ENCODE measurements around the gene PAQR6.

The PAQR6 gene

GRCh38 chr1:156247460-156248322 is at the start of gene PAQR6:
Gene PAQR6, minus strand, starts transcription at chr1:156248056. Its CDS starts 1,325 bp downstream, at chr1:156246731.
- no peak for DNase-seq

- peak; percentile 66 for DNase-seq
Measured at GRCh38 chr1:156295391-156295947, 47.6 kb upstream of the PAQR6 start, which contains the start of gene GLMP. Gene GLMP, minus strand, starts transcription at chr1:156295679. Its CDS starts 34 bp downstream, at chr1:156295645.

- DNase-seq: no peak
Measured at GRCh38 chr1:156293895-156294294, 46.0 kb upstream of the PAQR6 start.

GRCh38 chr1:156293098-156293434 is 45.2 kb upstream of the PAQR6 start:
- DNase-seq: no peak

- peak; percentile 51 for DNase-seq
Measured at GRCh38 chr1:156291226-156292061, 43.6 kb upstream of the PAQR6 start.

- no peak for DNase-seq
Measured at GRCh38 chr1:156289857-156290256, 42.0 kb upstream of the PAQR6 start.

GRCh38 chr1:156286061-156286460 is 38.2 kb upstream of the PAQR6 start:
- no peak for DNase-seq

GRCh38 chr1:156285437-156285836 is 37.6 kb upstream of the PAQR6 start:
- DNase-seq: no peak

- DNase-seq: no peak
Measured at GRCh38 chr1:156284757-156285156, 36.9 kb upstream of the PAQR6 start.

- no peak for DNase-seq
Measured at GRCh38 chr1:156284112-156284511, 36.3 kb upstream of the PAQR6 start, which contains the start of gene TMEM79. Gene TMEM79, plus strand, starts transcription at chr1:156284325. Its CDS starts 902 bp downstream, at chr1:156285227.

GRCh38 chr1:156283521-156283920 is 35.7 kb upstream of the PAQR6 start:
- no peak for DNase-seq

- peak; percentile 97 for DNase-seq
Measured at GRCh38 chr1:156282479-156283222, 34.8 kb upstream of the PAQR6 start, which contains the start of gene SMG5. Gene SMG5, minus strand, starts transcription at chr1:156282825. Its CDS starts 145 bp downstream, at chr1:156282680.

- DNase-seq: peak; percentile 76
Measured at GRCh38 chr1:156281693-156282478, 34.0 kb upstream of the PAQR6 start.

GRCh38 chr1:156281281-156281680 is 33.4 kb upstream of the PAQR6 start:
- DNase-seq: no peak

- DNase-seq: no peak
Measured at GRCh38 chr1:156279837-156280236, 32.0 kb upstream of the PAQR6 start.

- DNase-seq: no peak
Measured at GRCh38 chr1:156276966-156277381, 29.1 kb upstream of the PAQR6 start.

GRCh38 chr1:156276532-156276931 is 28.7 kb upstream of the PAQR6 start:
- no peak for DNase-seq

GRCh38 chr1:156270314-156270713 is 22.5 kb upstream of the PAQR6 start:
- DNase-seq: no peak

GRCh38 chr1:156268336-156268735 is 20.5 kb upstream of the PAQR6 start:
- no peak for DNase-seq

GRCh38 chr1:156266051-156266450 is 18.2 kb upstream of the PAQR6 start:
- no peak for DNase-seq

GRCh38 chr1:156263288-156263655 is 15.4 kb upstream of the PAQR6 start:
- DNase-seq: no peak
